ENCODE results near the gene FAM53B.

- TF ChIP-seq CTCF (IDR thresholded peaks at IDR 0.05) = no peak
- TF ChIP-seq POLR2AphosphoS5 (IDR thresholded peaks at IDR 0.05) = no peak
Observed at GRCh38 chr10:124663228-124663627, 81.0 kb downstream of the FAM53B start.
